HG02610 (cell line): ENCODE data around the gene PDE4B.
"Not testable (repeated sequence)": the region's sequence is repeated elsewhere in the genome, so short reads cannot be mapped to it uniquely, and the experiment has no call there.

Experiments
- ATAC-seq: cut with Tn5 transposase; IDR thresholded peaks from one replicate; pipeline ENCODE4 v1.9.1; 2021; ENCODE audit warnings: mild to moderate bottlenecking, moderate library complexity; ENCODE audit not compliant: unreplicated experiment

Gene PDE4B

GRCh38 chr1:65990161-65990560 lies 197.5 kb downstream of the PDE4B start:
- ATAC-seq = no peak

DNA sequence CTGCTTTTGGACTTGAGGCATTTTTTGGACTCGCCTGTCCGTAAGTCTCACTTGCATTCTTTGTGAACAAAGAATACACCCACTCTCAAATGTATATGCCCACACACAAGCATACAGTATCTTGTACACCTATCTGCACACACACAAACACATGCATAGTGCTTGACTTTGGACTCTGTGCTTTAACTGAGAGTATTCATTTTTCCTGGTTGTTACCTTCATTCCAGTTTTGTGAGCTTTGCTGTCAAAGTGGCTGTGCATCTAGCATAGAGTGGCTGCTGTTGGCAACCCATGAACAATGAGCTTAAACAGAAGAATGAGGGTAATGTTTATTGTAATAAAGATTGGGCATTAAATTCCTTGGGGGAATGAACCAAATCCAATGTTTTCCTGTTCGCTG lies 199.0 kb downstream of the PDE4B start:
- ATAC-seq = no peak

DNA sequence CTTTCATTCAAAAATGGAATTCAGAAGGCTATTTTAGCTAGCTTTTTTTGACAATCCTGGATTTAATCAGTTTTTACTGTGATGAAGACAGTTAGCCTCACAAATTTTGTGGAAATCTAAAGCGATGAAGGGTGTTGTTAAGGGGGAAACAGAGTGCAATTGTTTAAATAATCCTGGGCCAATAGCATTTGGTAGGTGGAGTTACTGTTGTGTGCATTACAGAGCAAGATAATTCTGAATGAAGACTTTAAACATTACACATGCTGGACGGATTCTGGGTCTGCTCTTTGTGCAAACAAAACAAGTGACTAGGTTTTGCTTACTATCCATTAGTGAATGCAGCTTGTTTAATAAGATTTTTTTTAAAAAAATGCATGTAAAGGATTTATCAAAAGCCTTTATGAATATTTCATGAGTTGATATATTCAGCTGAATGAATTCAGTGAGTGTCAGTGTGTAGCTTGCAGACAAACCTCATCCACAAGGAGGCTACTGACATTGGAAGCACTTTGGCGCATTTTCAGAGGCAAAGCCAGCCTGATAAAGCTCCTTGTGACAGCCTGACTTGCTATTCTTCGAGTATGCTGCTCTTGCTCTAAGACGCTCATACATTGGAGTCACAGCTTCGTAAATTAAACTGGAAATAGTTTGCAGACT lies 199.6 kb downstream of the PDE4B start:
- ATAC-seq = no peak

GRCh38 chr1:65992831-65993271 lies 200.2 kb downstream of the PDE4B start:
- ATAC-seq = no peak

DNA sequence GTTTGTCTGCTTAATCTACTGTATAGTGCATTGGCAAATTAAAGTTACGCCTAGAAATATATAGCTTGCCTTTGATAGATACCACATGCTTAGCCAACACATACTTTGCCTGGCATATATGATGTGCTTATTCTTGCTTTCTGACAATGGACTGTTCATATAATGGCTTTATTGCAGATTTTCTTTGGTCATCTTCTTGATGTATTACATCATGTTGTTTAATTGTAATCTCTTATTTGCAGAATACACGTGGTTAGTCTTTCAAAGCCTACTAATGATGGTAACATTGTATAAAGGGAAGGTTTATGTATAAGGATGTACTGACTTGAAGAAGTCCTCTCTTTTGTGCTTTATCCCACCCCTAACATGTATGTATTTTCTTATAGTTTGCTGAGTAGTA lies 201.5 kb downstream of the PDE4B start:
- no peak for ATAC-seq

DNA sequence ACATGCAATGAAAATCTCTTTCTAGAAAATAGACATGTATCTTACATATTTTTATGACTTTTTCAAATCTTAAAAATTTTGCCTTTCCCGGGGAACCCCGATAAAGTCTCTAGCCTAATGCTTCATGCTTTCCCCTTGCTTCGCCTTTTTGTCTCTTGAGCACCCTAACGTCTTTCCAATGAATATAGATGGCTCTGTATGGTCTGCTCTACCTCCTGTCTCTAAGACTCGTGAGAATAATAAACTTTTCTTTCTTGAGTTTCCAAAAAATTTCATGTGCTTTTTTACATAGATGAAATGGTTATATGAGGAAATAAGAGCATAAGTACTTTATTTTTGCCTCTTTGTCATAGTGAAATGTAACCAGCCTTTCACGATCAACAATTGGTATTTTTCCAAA lies 202.6 kb downstream of the PDE4B start:
- ATAC-seq = no peak

GRCh38 chr1:65995928-65996327 lies 203.2 kb downstream of the PDE4B start:
- no peak for ATAC-seq

- no peak for ATAC-seq
These were observed 205.0 kb downstream of the PDE4B start for GRCh38 chr1:65997693-65998092.

- no peak for ATAC-seq
These were observed 206.3 kb downstream of the PDE4B start for GRCh38 chr1:65998763-65999583.

- no peak for ATAC-seq
These were observed 207.4 kb downstream of the PDE4B start for GRCh38 chr1:66000033-66000637.

DNA sequence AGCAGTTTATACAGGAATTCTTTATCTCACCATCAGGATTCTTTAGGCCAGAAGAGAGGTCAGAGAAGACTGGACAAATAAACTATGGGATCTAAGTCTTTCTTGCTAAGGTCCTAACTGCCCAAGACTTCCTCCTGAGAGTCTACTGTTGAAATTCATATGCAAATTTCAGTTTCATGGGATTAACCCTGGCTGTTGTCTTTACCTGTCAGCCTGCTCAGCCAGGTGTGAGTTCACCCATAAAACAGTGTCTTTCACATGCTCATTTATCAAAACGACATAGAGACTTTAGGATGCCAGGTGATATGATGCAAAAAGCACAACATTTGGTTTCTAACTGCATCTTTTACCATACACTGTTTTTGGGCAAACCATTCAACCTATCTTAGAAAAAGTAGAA lies 211.0 kb downstream of the PDE4B start:
- no peak for ATAC-seq

DNA sequence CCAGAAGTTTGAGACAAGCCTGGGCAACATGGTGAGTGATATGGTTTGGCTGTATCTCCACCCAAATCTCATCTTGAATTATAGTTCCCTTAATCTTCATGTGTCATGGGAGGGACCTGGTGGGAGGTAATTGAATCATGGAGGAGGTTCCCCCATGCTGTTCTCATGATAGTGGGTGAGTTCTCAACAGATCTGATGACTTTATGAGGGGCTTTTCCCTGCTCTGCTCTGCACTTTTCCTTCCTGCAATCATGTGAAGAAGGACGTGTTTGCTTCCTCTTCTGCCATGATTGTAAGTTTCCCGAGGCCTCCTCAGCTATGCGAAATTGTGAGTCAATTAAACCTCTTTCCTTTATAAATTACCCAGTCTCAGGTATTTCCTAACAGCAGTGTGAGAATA lies 213.8 kb downstream of the PDE4B start:
- not testable (repeated sequence) for ATAC-seq

- ATAC-seq = no peak
These were observed 219.6 kb downstream of the PDE4B start for GRCh38 chr1:66012106-66012784.

GRCh38 chr1:66013371-66013770 lies 220.7 kb downstream of the PDE4B start:
- no peak for ATAC-seq

- ATAC-seq = no peak
These were observed 230.4 kb downstream of the PDE4B start for GRCh38 chr1:66022904-66023620.

DNA sequence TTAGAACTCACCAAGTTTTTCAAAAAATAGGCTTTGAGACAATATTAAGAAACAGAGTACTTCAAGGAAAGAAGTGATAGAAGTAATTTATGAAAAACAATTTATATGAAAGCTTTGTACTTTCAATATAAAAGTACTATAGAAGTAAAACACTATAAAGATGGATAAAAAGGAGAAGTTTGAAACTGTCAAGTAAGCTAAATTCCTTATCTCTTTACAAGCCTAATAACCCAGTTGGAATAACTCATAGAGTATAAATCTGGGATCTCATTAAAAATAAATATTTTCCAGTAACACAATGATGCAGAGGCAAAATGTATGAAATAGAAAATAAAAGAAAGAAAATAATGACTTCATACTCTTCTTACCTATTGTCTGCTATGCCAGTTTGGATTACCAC lies 232.5 kb downstream of the PDE4B start:
- ATAC-seq = no peak

- ATAC-seq = no peak
These were observed 235.3 kb downstream of the PDE4B start for GRCh38 chr1:66028035-66028434.

- ATAC-seq = no peak
These were observed 241.1 kb downstream of the PDE4B start for GRCh38 chr1:66033781-66034180.

GRCh38 chr1:66035616-66036245 lies 243.0 kb downstream of the PDE4B start:
- ATAC-seq = no peak

DNA sequence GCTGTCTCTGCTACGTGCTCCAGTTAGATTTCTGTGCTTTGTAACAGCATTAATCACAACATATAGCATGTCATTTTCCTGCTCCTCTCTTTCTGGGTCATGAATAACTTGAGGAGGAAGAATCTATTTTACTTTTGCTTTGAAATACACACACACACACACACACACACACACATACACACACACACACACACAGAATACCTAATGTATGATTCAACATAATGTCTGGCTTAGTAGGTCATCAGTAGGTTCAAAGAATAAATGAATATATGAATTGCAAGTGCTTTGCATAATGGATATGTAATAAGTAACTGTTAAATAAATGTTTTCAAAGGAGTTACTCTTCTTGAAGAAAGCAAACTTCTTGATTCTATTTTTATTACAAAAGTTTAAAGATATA lies 249.0 kb downstream of the PDE4B start:
- no peak for ATAC-seq
